ENCODE data around the gene FRMPD4.

DNA sequence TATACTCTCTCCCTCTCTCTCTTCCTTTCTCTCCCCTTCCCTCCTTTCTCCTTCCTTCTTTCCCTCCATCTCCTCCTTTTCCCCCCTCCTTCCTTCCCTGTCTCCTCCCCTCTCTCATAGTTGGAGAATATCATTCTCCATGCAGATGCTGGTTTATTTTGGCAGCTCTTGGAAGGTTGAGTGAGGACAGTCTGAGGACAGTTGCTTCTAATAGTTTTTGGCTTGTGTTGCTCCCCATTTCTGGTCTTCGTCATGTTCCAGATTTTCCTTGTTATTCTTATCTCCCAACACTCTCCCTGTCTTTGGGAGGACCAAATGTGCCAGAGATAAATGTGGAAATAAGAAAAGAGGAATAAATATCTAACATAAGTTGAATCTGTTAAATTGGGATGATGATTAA lies 263.0 kb downstream of the FRMPD4 start:
- TF ChIP-seq EP300 (IDR thresholded peaks at IDR 0.05) (no peak), CTCF (IDR thresholded peaks at IDR 0.05) (no peak)
